ENCODE results near the gene CADM2. TPM values are rescaled to one million over a fixed set of nuclear protein-coding genes. Genes with fewer than 3 reads are reported as not detected.

The CADM2 gene
- total RNA-seq, 2 experiments from 2014 or later: 0.47 to 0.62 TPM

DNA sequence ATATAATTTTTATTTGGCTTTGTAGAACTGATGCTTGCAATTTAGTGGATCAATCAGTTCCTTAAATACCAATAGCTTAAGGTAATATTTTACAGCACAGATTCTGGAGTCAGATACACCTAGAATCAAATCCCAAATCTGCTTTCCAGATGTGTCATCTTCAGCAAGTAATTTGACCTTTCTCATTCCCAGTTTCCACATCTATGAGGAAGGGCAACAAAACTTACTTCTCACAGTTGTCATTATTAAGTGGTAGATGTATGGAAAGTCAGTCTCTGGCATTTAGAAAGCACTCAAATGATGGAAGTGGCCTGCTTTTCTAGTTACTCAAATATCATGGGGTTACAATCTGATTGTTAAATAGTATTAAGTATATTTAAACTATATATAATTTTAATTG is 767.0 kb downstream of the CADM2 start:
- H3K36me3 Mint-ChIP-seq: no peaks in the 10 kb centered on the region
- POLR2A ChIA-PET: no interaction called here
- H3K27me3 Mint-ChIP-seq: no peaks in the 10 kb centered on the region
- no peak overlapping the region for H3K4me3 Mint-ChIP-seq
- DNase-seq (no peak), ATAC-seq (ENCODE audit: low read depth) (no peak)
- H3K27ac Mint-ChIP-seq: no peak overlapping the region
- H3K4me1 Mint-ChIP-seq: no peaks in the 10 kb centered on the region
- peaks cover 2% of the 10 kb centered on the region for H3K9me3 Mint-ChIP-seq

DNA sequence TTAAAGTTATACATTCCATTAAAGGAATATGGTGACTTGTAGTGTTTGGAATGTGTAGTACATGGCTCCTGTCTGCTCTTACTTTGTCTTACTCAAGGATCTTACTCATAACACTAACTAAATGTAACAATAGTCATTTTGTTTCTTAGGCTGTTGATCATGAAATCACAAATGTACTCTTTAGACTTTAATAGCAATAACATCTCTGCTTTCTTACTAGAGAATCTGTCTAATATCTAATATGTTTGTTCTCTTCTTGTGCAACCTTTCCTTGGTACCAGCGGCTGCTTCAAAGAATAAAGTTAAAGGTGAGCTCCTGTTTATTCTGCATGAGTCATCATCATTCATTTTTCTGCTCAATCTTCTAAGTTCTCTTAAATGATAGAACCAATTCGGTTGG is 767.5 kb downstream of the CADM2 start:
- Mint-ChIP-seq H3K27me3 (no peaks in the 10 kb centered on the region), H3K4me1 (no peaks in the 10 kb centered on the region), H3K4me3 (no peak overlapping the region), H3K27ac (no peak overlapping the region), H3K36me3 (no peaks in the 10 kb centered on the region), H3K9me3 (peaks cover under 1% of the 10 kb centered on the region)
- POLR2A ChIA-PET: no interaction called here
- ATAC-seq (ENCODE audit: low read depth) (no peak), DNase-seq (no peak)

DNA sequence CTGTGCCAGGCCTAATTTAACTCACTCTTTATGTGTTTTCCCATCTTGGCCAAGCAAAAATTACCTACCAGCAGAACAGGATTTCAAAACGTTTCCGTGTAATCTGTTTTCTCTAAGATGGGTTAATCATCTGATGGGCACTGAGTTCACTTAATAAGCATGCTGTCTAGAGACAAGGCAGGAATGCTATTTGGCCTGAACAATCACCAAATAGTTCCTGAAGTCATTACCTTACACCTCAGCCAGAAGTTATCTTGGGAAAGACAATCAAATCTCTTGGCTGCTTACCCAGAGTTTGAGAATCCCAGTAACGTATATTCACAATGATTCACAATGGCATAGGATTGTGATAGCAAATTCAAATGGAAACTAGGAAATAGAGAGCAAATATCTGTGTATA is 779.1 kb downstream of the CADM2 start:
- peaks cover 3% of the 10 kb centered on the region for H3K9me3 Mint-ChIP-seq
- H3K4me3 Mint-ChIP-seq: no peak overlapping the region
- POLR2A ChIA-PET: no interaction called here
- H3K36me3 Mint-ChIP-seq: no peaks in the 10 kb centered on the region
- DNase-seq (no peak), ATAC-seq (ENCODE audit: low read depth) (no peak)
- H3K27ac Mint-ChIP-seq: no peak overlapping the region
- H3K4me1 Mint-ChIP-seq: no peaks in the 10 kb centered on the region
- no peaks in the 10 kb centered on the region for H3K27me3 Mint-ChIP-seq

DNA sequence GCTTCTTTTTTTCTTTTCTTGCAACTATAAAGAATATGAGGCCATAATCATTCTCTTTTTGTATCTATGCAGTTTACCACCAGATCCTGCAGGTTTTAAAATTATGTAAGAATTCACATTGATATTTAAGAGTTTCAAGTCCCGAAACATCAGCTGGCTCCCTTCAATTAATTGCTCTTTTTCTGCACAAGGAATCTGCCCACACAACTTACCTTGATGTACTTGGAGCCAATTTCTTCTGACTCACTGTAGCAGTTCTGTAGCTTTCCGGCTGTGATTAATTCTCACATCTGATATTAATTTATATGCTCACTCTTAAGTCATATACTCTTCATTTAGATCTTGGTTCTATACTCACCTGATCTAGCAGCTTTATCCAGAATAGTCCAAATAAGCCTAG is 781.8 kb downstream of the CADM2 start:
- POLR2A ChIA-PET: no interaction called here
- no peak overlapping the region for H3K27ac Mint-ChIP-seq
- H3K4me1 Mint-ChIP-seq: no peaks in the 10 kb centered on the region
- ATAC-seq (ENCODE audit: low read depth) (no peak), DNase-seq (no peak)
- no peaks in the 10 kb centered on the region for H3K27me3 Mint-ChIP-seq
- no peak overlapping the region for H3K4me3 Mint-ChIP-seq
- H3K9me3 Mint-ChIP-seq: peaks cover 5% of the 10 kb centered on the region
- H3K36me3 Mint-ChIP-seq: no peaks in the 10 kb centered on the region

DNA sequence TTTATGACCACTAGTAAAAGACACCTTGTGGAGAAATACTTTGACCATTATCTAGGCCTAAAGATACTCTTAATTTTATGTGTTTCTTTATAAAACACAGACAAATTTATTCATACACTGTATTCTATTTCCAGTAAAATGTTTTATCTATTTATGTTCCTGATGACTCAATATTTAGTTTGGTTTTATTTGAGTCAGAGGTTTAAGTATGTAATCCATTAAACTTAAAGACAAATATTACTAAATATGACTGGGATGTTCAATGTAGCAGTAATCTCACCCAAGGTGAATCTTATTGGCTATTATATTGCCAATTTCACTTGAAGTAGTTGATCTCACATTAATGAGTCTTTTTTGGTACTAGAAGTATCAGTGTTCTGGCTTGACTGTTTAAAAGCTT is 799.7 kb downstream of the CADM2 start:
- POLR2A ChIA-PET: no interaction called here
- Mint-ChIP-seq H3K4me3 (no peak overlapping the region), H3K9me3 (peaks cover 2% of the 10 kb centered on the region), H3K27me3 (no peaks in the 10 kb centered on the region), H3K4me1 (no peaks in the 10 kb centered on the region), H3K36me3 (no peaks in the 10 kb centered on the region), H3K27ac (no peak overlapping the region)
- DNase-seq: no peak
- no peak for ATAC-seq (ENCODE audit: low read depth)

DNA sequence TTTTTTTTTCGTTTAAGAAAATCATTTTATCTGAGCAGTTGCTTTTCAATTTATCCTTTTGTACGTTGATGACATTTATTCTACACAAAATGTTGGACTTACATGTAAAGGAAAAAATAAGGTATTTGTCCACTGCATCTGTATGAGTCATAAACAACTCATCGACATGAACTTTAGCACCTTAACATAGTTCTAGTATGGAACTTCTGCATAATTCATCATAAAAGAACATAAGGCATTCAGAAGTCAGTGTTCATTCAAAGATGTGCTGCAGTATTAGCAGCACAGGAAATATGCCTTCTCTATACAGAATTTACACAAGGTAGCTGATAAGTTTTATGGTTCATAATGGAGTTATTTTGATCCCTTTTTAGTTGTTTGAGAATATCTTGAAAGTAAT is 801.6 kb downstream of the CADM2 start:
- peaks cover 4% of the 10 kb centered on the region for H3K9me3 Mint-ChIP-seq
- no peaks in the 10 kb centered on the region for H3K36me3 Mint-ChIP-seq
- ATAC-seq (ENCODE audit: low read depth) (no peak), DNase-seq (no peak)
- H3K27ac Mint-ChIP-seq: no peak overlapping the region
- POLR2A ChIA-PET: no interaction called here
- no peaks in the 10 kb centered on the region for H3K4me1 Mint-ChIP-seq
- no peak overlapping the region for H3K4me3 Mint-ChIP-seq
- H3K27me3 Mint-ChIP-seq: no peaks in the 10 kb centered on the region

DNA sequence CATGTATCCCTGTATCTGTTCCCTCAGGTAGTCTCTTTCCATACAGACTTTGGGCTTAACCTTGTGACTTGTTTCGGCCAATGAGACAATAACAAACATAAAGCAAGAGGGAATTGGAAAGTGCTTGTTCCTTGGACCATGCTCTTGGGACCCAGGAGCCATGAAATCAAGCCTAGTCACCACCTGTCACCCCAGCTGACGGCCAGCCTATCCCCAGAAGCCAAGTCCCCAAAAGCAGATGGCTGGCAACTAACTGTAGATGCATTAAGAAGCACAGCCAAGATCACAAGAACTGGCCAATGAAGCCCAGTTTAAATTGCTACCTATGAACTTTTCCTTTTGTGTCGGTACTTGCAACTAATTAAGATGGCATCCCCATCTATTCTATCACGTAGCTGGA is 822.0 kb downstream of the CADM2 start:
- POLR2A ChIA-PET: no interaction called here
- H3K27me3 Mint-ChIP-seq: no peaks in the 10 kb centered on the region
- no peak overlapping the region for H3K27ac Mint-ChIP-seq
- no peak overlapping the region for H3K4me3 Mint-ChIP-seq
- no peaks in the 10 kb centered on the region for H3K36me3 Mint-ChIP-seq
- H3K9me3 Mint-ChIP-seq: peaks cover 2% of the 10 kb centered on the region
- no peaks in the 10 kb centered on the region for H3K4me1 Mint-ChIP-seq
- no peak for ATAC-seq (ENCODE audit: low read depth)
- DNase-seq: no peak

DNA sequence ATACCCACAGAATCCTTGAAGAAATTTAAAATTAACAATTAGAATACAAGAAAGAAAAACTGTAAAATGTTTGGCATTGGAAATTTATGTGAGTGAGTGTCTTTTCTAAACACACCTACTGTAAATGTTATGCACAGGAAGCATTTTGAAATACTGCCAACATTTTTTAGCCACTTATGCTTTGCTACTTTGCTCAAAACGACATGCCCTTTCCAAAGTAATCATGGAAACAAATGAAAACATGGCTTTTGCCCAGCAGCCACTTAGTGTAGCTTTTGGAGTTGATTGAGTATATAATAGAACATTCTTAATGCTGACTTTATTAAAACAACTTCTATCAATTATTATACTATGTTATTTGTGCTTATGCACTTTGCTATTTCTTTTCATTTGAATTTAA is 823.0 kb downstream of the CADM2 start:
- Mint-ChIP-seq H3K36me3 (no peaks in the 10 kb centered on the region), H3K4me1 (no peaks in the 10 kb centered on the region), H3K27ac (no peak overlapping the region), H3K4me3 (no peak overlapping the region), H3K27me3 (no peaks in the 10 kb centered on the region), H3K9me3 (peaks cover 2% of the 10 kb centered on the region)
- POLR2A ChIA-PET: no interaction called here
- no peak for ATAC-seq (ENCODE audit: low read depth)
- no peak for DNase-seq

DNA sequence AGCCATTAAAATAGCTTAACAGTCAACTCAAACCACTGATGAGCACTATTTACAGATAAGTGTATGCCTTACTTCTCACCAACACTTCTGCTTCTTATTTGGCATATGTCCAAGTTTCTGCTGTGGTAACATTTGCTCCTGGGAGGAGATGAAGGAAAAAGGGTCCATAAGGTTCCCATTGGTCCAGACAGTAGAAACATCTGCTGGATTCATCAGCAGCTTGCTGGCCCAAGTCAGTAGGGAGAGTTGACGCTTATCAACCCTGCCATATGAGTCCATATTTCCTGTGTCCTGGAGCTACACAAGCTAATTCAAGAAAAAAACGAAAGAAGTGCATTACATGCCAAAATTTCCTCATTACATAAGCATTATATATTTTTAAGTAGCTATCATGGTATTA is 824.5 kb downstream of the CADM2 start:
- Mint-ChIP-seq H3K9me3 (peaks cover 2% of the 10 kb centered on the region), H3K4me1 (no peaks in the 10 kb centered on the region), H3K27me3 (no peaks in the 10 kb centered on the region), H3K27ac (no peak overlapping the region), H3K36me3 (no peaks in the 10 kb centered on the region), H3K4me3 (no peak overlapping the region)
- DNase-seq (no peak), ATAC-seq (ENCODE audit: low read depth) (no peak)
- POLR2A ChIA-PET: no interaction called here

DNA sequence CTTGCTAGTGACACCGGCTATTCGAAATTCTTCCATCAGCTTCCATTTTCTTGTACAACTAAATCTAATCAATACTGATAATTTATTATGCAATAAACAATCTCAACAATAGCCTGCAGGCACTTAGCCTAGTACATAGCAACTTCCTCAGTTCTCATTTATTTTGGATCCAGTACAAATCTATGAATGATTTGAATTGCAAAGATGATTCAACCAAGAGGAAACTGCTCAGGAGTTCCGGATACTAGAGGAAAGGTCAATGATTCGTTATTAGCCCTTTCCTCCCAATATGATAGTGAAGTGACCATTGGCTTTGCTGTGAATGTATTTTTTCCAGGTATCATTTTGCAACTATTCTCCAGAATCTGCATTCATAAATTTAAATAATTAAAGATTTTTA is 827.0 kb downstream of the CADM2 start:
- Mint-ChIP-seq H3K4me3 (no peak overlapping the region), H3K9me3 (peaks cover 2% of the 10 kb centered on the region), H3K36me3 (no peaks in the 10 kb centered on the region), H3K4me1 (no peaks in the 10 kb centered on the region), H3K27ac (no peak overlapping the region), H3K27me3 (no peaks in the 10 kb centered on the region)
- ATAC-seq (ENCODE audit: low read depth) (no peak), DNase-seq (no peak)
- POLR2A ChIA-PET: no interaction called here

DNA sequence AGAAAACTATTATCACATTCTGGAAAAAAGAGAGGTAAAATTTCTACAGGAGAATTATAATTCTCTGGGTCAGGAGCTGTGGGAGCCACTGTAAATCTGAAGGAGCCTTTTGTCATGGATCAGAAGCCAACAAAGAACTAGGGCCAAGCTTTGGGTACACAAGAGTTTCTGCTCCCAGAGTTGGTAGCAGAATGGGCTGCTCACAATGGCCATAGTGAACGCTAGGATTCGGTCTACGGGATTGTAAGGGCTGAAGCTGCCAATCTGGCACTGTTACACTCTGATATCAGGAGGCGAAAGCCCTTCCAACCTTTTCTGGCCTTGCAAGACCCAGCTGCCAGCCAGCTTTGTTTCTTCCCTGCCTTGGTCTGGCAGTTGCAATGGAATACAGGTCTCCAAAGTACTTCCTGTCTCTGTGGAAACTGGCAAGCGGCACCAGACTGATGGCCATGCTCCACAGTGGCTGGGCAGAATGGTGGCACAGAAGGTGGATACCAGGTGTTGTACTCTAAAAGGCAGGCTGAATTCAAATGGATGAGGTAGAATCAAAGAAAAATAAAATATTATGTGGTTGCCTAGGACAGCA is 831.7 kb downstream of the CADM2 start:
- no peaks in the 10 kb centered on the region for H3K27me3 Mint-ChIP-seq
- POLR2A ChIA-PET: no interaction called here
- H3K27ac Mint-ChIP-seq: no peak overlapping the region
- H3K4me1 Mint-ChIP-seq: no peaks in the 10 kb centered on the region
- peaks cover 1% of the 10 kb centered on the region for H3K9me3 Mint-ChIP-seq
- no peak overlapping the region for H3K4me3 Mint-ChIP-seq
- ATAC-seq (ENCODE audit: low read depth): no peak
- DNase-seq: no peak
- no peaks in the 10 kb centered on the region for H3K36me3 Mint-ChIP-seq

DNA sequence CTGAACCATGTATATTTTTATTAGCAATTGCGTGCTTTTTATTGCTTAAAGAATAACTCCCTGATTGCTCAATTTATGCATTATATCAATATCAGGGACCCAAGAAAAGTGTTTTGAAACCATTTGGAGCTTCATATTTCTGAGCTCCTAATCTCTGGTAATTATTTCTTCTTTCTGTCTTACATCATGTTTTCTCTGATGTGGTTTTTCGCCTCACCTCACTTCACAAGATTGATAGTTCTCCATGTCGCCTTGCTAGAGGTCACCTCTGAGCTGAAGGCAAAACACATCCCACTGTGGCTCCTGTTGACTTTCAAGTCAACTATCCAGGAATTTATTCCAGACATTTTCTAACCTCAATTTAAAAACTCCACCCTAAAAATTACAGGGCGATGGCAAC is 837.4 kb downstream of the CADM2 start:
- Mint-ChIP-seq H3K4me1 (no peaks in the 10 kb centered on the region), H3K27ac (no peak overlapping the region), H3K9me3 (peaks cover 5% of the 10 kb centered on the region), H3K4me3 (no peak overlapping the region), H3K27me3 (no peaks in the 10 kb centered on the region), H3K36me3 (no peaks in the 10 kb centered on the region)
- POLR2A ChIA-PET: no interaction called here
- DNase-seq (no peak), ATAC-seq (ENCODE audit: low read depth) (no peak)

DNA sequence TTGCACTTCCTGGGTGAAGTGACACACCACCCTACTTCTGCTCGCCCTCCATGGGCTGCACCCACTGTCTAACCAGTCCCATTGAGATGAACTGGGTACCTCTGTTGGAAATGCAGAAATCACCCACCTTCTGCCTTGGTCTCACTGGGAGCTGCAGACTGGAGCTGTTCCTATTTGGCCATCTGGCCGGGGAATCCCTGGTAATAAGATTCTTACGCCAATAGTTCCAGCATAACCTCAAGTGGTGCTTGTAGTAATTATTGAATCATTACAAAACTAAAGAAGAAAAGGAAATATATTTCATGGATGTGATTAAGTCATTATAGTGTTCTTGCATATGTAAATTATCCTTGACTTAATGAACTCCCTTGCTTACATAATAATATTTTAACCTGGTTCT is 841.9 kb downstream of the CADM2 start:
- Mint-ChIP-seq H3K36me3 (no peaks in the 10 kb centered on the region), H3K4me1 (no peaks in the 10 kb centered on the region), H3K4me3 (no peak overlapping the region), H3K27ac (no peak overlapping the region), H3K27me3 (no peaks in the 10 kb centered on the region), H3K9me3 (peaks cover 3% of the 10 kb centered on the region)
- DNase-seq: no peak
- no peak for ATAC-seq (ENCODE audit: low read depth)
- POLR2A ChIA-PET: no interaction called here

DNA sequence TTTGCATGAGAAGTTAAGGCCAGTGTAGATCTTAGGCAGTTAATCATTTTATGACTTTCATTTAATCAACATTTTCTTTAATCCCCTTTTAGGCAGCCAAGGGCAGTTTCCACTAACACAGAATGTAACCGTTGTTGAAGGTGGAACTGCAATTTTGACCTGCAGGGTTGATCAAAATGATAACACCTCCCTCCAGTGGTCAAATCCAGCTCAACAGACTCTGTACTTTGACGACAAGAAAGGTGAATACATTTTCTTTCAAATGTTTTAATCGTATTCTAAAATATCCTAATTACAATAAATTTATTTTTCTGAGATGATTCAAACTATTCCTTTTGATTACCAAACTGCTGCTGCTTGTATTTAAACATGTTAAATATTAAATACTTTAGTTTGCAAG is 843.2 kb downstream of the CADM2 start:
- H3K27me3 Mint-ChIP-seq: no peaks in the 10 kb centered on the region
- no peak for DNase-seq
- H3K9me3 Mint-ChIP-seq: peaks cover 3% of the 10 kb centered on the region
- POLR2A ChIA-PET: no interaction called here
- ATAC-seq (ENCODE audit: low read depth): no peak
- no peaks in the 10 kb centered on the region for H3K4me1 Mint-ChIP-seq
- H3K4me3 Mint-ChIP-seq: no peak overlapping the region
- H3K27ac Mint-ChIP-seq: no peak overlapping the region
- H3K36me3 Mint-ChIP-seq: no peaks in the 10 kb centered on the region

DNA sequence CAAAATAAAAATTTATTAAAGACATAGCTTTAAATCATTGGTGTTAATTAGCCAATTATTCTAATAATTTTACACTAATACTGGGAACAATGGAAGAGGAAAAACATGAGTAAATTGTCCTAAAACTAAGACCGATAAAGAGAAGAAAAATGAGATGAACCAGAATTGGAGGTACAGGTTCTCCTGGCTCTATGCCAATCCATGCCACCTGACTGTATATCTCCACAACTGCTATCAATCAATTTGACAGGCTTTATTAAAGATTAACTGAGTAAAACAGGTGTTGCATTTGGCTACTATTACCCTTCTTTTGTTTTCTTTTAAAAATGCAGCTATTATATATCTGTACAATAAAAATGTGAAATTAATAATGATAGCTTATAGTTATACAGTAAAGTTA is 850.0 kb downstream of the CADM2 start:
- Mint-ChIP-seq H3K27me3 (no peaks in the 10 kb centered on the region), H3K9me3 (no peaks in the 10 kb centered on the region), H3K4me3 (no peak overlapping the region), H3K4me1 (no peaks in the 10 kb centered on the region), H3K36me3 (no peaks in the 10 kb centered on the region), H3K27ac (no peak overlapping the region)
- ATAC-seq (ENCODE audit: low read depth) (no peak), DNase-seq (no peak)
- POLR2A ChIA-PET: no interaction called here

Data from activated naive CD8-positive, alpha-beta T cell treated with anti-CD3 and anti-CD28 coated beads, Interleukin-2, amount 10 ng/mL, durations not matched to agents 7 days and 5 days (primary cell).